GM19023 (cell line): ENCODE data around the gene PXK.

Experiments used
- ATAC-seq: cut with Tn5 transposase; IDR thresholded peaks from one replicate; pipeline ENCODE4 v1.9.1; 2021; ENCODE audit warnings: mild to moderate bottlenecking, moderate library complexity; ENCODE audit not compliant: unreplicated experiment

The PXK gene

DNA sequence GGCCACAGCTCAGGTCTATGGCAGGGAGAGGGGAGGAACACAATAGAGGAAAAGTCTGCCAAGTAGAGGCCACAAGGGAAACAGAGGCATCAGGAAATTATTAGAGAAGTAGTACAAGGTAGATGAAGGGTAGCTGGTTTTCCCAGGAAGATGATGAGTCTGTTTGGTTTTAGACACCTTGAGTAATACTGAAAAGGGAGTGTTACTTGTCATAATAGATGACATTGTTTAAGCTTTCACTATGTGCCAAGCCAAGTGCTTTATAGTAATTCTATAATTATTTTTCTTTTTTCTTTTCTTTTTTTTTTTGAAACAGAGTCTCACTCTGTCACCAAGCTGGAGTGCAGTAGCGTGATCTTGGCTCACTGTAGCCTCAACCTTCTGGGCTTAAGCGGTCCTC is 13.7 kb downstream of the PXK start:
- ATAC-seq, result no peak

DNA sequence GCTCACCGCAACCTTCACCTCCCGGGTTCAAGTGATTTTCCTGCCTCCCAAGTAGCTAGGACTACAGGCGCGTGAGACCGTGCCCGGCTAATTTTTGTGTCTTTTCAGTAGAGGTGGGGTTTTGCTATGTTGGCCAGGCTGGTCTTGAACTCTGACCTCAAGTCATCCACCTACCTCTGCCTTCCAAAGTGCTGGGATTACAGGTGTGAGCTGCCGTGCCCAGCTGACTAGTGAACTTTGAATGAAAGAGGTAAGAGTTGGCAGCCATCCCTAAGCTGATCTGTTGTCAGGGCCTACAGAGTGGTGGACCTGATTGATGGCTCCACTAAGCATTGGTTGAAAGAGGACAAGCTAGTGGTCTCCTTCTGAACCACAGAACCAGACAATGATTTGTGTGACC is 15.3 kb downstream of the PXK start:
- ATAC-seq, result no peak

DNA sequence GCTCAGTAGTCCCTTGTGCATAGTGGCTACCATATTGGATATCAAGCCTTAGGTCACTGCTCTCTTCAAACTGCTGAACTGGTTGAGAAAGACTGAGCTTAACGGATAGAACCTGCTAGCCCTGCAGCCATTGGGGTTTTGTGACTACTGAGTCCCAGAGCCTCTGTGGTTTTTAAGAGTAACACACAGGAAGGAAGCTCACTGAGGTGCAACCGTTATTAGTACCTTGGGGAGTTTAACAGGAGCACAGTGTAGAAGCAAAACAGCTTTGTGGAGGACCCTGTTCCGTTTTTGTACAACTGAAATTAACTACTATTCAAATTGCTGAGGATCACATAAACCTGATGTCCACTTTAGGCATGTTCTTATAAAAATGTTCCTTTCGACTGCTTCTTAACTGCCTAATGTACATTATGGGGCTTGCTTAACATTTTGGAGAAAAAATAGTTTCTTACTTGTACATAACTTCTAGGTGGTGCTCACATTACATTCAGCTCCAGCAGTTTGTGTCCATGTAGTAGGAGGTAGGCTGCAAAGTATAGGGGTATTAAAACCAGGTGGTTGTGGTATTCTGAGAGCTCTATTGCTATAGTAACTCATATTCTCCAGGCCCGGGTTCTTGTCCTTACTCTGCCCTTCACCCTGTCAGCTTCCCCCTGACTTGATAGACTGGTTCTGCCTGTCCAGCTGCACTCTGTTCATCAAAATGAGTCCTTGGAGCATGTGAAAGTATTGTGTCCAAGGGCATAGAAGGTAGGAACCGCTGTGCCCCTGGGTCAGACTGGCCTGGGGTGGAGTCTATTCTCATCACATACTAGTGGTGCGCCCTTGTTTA is 17.3 kb downstream of the PXK start:
- ATAC-seq, result peak; percentile 83

DNA sequence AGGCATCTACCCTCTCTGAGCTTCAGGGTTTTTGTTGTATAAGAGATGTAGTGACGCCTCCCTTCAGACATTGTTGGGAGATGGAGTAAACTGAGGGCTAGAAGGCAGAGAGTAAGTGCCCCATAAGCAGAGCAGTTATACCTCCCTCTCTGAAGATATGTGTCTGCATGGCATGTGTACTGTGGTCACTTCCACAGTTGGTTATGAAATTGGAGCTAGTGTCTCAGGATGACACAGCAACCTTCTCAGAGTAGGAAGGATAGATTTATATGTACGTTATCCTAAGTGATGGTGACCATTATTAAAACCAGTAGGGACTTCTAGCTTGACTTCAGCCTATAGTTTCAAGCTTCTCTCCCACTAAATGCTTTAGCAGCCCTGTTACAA is 17.9 kb downstream of the PXK start:
- peak; percentile 4 for ATAC-seq

DNA sequence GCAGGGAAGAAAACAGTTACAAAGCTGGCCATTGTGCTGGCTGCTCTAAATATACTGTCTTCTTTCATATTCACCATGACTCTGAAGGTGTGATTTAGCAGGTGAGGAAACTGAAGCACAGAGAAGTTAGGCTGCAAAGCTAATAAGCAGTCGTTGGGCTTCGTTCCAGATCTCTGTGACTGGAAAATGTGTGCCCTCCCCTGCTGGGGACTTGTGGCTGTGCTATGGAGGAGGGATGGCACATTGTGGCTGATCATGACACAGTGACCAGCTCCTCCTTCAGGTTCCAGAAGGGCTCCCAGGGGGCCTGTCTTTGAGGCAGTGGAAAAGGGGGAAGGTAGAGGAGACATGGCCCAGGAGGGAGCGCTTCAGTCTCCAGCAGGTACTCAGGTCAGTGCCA is 19.2 kb downstream of the PXK start:
- ATAC-seq, result no peak

DNA sequence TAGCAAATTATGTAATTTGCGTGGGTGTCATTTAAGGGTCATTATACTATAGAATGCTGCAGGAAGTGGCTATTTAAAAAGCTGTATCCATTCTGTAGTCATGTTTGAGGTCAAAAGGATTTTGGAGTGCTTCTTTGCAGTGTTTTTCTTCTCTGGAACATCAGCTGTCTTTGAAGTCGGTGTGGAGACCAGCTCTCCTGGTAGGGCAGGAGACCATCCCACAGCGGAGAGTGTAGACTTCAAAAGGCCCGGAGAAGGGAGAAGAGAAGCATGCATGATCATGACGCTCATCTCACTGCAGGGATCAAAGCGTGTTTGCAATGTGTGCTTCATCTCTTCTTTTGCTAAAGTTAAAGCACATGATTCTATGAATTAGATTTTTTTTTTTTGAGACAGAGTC is 19.9 kb downstream of the PXK start:
- no peak for ATAC-seq

DNA sequence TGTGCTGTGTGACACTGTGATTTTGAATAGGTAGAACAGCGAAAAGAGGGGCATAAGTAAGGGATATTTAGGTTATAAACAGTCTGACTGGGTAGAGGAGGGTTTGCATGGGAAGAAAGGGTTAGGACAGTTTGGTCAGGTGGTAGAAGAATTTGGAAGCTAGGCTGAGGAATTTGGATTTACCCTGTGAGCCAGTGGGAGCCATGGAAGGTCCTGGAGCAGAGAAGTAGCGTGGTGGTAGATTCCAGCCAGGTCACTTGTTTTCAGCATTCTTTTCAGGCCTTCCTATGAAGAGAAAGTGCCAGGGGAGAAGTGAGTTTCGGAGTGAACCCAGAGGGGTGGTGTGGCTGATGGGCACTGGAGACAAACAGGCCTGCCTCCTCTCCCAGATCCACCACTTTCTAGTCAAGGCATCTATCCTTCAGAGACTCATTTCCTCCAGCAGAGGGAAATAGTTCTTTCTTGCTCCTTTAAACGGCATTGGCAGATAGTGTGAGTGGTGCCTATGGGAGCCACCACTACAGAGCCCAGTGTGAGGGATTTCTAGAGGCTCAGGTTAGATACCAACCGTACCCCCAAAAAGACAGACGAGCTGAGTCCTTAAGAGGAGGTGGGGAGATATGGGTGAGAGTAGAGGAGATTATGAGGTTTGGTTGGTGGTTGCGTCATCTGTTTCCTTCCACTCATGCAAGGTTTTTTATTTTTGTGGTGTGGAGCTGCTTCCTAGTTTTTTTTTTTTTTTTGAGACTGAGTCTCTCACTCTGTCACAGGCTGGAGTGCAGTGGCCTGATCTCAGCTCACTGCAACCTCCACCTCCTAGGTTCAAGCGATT is 21.2 kb downstream of the PXK start:
- ATAC-seq, result no peak

DNA sequence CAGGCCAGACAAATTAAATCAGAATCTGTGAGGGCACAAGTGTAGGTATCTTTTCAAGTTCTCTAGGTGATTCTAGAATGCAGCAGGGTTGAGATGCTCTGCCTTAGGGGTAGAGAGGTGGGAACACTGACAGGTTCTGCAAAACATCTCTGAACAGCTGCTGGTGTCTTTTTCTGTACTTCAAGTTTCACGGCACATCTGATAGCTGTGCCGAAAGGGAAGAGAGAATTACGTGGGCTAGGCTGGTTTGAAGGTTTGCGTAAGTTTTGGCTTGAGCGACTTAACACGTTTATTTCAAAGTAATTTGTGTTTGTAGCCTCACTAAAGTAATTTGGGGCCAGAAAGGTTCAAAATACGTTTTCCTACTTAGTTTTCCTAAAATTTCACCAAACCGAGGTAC is 22.5 kb downstream of the PXK start:
- no peak for ATAC-seq

DNA sequence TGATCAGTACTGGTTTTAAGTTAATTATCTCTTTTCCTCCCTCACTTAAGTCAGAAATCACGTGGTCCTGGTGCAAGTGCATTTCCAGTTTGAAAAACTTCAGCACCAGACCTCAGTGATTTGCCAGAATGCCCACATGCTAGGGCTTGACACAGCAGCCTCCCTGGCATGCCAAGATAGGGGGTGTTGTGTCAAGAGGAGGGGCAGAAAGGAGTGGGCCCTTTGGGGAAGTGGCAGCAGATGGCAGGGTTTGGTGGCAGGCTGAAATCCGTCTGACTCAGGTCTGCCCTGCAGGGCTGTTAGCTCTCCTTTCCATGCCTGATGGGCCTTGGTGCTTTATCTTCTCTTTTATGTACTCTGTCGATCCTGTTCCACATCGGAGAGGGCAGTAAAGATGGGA is 23.4 kb downstream of the PXK start:
- no peak for ATAC-seq

DNA sequence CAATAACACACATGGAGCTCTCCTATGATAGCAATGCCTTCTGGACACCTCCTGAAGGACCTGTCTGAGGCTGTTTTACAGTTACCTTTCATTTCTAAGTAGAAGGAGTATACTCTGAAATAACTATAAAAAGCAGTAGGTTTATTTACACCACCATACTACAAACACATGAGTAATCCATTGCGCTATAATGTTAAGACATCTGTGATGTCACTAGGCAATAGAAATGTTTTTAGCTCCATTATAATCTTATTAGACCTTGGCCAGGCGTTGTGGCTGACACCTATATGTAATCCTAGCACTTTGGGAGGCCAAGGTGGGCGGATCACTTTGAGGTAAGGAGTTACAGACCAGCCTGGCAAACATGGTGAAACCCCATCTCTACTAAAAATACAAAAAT is 24.7 kb downstream of the PXK start:
- no peak for ATAC-seq

DNA sequence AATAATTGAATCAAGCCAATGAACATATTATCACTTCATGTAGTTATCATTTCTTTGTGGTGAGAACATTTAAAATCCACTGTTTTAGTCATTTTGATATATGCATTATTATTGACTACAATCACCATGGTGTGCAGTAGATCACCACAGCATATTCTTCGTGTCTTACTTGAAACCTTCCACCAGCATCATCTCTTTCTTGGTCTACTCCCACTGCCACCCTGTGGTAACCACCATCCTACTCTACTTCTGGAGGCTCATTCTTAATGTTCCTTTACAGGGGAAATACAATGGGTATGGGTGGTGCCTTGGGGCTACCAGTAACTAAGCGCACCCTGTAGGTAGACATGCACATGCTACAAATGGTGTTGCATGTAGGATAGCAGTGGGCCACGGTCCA is 25.4 kb downstream of the PXK start:
- ATAC-seq, result no peak

DNA sequence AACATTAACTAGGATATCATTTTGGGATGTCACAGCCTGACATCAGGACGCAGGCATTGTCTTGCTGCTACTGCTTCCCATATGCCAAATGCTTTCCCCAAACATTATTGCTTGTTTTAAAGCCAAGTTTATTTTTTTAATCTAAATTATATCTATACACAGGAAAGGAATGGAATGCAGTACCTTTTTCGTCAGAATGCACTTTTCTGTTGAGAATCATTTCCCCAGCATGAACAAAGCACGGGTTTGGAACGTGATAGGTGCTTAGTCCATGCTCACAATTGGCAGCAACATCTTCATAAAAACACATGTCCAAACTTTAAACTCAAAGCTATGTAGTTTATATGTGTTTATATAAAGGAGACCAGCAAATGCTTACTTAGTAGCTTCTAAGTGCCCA is 26.1 kb downstream of the PXK start:
- no peak for ATAC-seq

DNA sequence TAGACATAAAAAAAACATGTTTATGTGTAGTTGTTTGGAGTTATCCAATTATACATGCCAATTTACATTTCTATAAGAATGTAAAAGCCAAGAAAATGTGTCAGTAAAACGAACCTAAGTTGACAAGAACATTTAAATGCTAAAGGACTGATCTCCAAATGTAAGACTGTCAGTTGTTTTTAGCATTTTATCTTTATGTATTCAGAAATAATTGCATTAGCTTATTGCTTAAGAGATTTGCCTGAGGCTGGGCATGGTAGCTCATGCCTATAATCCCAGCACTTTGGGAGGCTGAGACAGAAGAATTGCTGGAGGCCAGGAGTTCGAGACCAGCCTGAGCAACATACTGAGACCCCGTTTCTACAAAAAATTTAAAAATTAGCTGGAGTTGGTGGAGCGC is 26.9 kb downstream of the PXK start:
- ATAC-seq, result no peak

DNA sequence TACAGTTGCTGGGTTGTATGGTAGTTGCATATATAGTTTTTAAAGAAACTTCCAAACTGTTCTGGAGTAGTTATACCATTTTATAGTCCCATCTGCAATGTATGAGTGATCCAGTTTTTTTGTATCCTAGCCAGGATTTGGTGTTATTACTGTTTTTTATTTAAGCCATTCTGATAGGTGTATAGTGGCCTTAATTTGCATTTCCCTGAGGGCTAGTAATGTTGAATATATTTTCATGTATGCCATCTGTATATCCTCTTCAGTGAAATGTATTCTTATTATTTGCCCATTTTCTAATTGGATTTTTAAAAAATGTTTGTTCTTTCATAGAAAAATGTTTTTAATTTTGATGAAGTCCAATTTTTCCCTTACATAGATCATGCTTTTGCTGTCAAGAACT is 29.2 kb downstream of the PXK start:
- no peak for ATAC-seq

DNA sequence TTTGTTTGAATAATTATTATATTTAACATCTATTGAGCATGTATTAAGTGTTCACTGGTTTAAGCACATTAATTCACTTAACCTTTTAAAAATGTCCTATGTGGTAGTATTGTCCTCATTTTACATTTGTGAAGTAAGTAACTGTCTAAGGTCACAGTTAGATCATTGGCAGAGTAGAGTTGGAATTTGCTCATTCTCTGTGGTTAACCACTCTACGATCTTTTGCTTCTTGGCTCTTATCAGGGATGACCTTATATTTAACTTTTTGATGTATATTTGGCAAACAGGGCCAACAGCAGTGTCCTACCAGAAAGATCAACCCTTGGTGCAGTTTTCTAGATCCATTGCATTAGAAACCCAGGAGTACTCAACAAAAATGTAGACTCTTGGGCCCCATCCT is 34.0 kb downstream of the PXK start:
- no peak for ATAC-seq

DNA sequence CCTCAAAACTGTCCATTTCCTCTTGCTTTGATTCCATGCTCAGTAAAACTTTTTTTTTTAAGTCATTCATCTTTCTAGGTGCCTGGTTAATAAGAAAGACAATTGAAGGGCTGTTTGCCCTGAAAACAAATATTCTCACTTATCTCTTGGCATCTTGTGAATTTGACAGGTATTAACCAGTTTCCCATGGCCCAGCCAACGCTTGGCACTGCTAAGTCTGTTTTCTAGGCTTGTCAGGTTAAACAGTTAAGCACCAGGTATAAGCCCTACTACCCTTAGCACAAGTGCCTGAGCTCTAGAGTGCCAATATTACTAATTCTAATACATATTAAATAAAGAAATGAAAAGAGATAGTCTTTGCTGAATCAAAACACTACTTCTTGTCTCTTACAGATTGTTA is 36.3 kb downstream of the PXK start:
- no peak for ATAC-seq

DNA sequence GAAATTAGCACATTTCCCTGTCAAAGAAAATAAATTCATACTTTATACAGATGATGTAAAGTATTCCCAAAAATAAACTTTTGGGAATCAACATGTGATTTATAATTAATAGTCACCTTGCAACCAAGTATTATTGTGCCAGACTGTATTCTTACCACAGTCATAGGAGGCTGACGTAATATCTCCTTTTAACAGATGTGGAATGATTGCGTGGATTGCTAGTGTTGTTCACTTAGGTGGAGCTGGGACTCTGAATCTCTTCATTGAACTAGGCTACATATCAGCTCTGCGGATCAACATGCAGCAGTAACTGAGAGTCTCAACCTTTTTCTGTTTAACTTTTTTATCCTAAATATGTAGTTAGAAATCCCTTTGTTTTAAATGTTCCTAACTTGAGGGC is 37.2 kb downstream of the PXK start:
- no peak for ATAC-seq

DNA sequence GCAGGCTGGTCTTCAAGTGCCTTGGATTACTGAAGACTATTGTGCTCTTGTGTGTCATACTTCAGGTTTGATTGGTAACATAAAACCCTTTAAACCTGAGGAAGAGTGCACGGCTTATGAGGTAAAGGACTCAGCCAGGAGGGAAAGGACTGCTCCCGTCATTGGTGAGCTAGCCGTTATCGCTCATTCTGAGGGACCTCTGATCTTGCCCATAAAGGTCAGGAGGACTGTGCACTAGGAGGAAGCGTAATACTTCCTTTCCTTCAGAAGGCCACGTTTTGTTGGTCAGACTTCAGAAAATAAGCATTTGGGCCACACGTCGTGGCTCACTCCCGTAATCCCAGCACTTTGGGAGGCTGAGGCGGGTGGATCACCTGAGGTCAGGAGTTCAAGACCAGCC is 37.7 kb downstream of the PXK start:
- no peak for ATAC-seq

DNA sequence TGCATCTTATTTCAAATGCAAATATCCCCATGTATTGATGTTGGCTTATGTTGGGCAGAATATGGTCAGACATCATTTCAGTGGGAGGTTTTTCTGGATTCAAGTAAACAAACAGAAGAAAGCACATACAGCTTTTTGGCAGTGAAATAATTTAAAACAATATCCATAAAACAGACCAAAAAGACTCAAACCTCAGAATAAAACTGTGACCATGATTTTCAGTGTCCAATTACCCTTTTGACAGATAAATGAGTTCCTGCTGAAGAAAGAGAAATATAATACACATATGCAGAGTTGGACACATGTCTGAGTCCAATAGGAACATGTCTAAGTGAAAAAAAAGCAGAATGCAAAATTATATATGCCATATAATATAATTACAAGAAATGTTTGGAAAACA is 39.1 kb downstream of the PXK start:
- no peak for ATAC-seq

DNA sequence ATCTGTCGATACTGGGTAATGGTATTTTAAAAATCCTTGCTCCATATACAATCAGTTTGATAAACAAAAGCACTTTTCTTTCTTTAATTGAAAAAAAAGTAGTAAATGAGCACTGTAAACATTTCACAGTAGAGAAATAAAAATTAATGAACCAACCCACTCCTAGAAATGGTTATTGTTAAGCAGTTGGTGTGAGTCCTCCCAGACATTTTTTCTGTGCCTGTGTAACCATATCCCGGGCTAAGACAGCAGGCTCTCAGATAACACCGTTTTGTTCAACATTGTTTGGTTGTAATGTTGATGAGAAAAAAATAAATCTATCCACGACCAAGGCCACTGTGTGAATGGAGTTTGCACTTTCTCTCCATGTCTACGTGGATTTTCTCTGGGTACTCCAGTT is 42.6 kb downstream of the PXK start:
- no peak for ATAC-seq

DNA sequence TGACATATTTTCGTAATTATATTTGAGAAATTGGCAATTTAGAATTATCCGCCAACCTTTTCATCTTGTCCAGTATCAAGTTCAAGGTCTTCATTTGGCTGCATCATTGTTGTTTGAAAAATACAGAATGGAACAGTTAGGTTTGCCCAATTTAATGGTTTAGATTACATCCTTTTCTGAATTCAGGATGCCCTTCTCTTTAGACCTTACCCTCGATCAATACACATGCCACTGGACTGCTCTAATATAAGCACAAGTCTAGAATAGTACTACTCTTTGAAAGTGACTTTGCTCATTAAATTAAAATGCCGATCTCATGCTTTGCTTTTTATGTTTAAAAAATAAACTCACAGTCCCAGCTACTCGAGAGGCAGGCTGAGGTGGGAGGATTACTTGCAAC is 44.5 kb downstream of the PXK start:
- ATAC-seq, result no peak

DNA sequence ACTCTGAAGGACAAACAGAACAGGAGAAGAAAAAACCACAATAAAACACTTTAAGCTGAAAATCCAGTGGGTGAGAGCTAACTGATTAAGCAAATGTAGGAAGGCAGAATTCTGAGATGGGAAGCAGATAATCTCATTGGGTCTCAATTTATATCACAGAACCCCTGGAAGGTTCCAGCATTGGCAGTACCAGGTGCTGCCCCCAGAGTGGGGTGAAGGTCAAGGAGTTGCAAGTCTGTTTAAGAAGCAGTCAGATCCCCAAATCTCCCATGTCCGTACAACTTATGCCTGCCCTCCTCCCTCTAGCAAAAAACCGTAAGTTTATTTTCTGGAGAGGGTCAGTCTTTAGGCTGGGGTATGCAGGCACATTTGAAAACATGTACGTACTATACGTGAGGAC is 45.1 kb downstream of the PXK start:
- no peak for ATAC-seq
